ENCODE data around the gene GPR18.

Gene GPR18

GRCh38 chr13:99258210-99258860 is at the start of gene GPR18:
Gene GPR18, minus strand, starts transcription at chr13:99258379. Its CDS starts 2,507 bp downstream, at chr13:99255872.
- DNase-seq (ENCODE audit: low spot score), result no peak
- CTCF ChIA-PET, result no interaction called here
- no peak within 1 kb of the TSS for H3K27ac ChIP-seq
- POLR2A ChIA-PET (ENCODE audit: low non-redundant PET), result no interaction called here
- TF ChIP-seq CTCF (conservative IDR thresholded peaks at IDR 0.05; ENCODE audit: low read depth), result no peak

- no peak overlapping the region for H3K27ac ChIP-seq
- ChIA-PET POLR2A (ENCODE audit: low non-redundant PET) (no interaction called here), CTCF (interaction anchor here (0.6 kb wide), 1 partner anchor 8 kb away, joined by 4 read pairs; no protein-coding TSS in a partner anchor)
- peak; percentile 21 for DNase-seq (ENCODE audit: low spot score)
- TF ChIP-seq CTCF (conservative IDR thresholded peaks at IDR 0.05; ENCODE audit: low read depth), result no peak
Measured at GRCh38 chr13:99307648-99308339, 49.6 kb upstream of the GPR18 start.

- TF ChIP-seq CTCF (conservative IDR thresholded peaks at IDR 0.05; ENCODE audit: low read depth), result no peak
- DNase-seq (ENCODE audit: low spot score), result no peak
- ChIA-PET CTCF (no interaction called here), POLR2A (ENCODE audit: low non-redundant PET) (no interaction called here)
- H3K27ac ChIP-seq, result no peak within 1 kb of the TSS
Measured at GRCh38 chr13:99307247-99307646, 49.1 kb upstream of the GPR18 start, which contains the start of gene GPR183. Gene GPR183, minus strand, starts transcription at chr13:99307399. Its CDS starts 11,254 bp downstream, at chr13:99296145.

GRCh38 chr13:99305566-99305965 is 47.4 kb upstream of the GPR18 start:
- H3K27ac ChIP-seq, result no peak overlapping the region
- CTCF ChIA-PET, result no interaction called here
- POLR2A ChIA-PET (ENCODE audit: low non-redundant PET), result no interaction called here
- DNase-seq (ENCODE audit: low spot score), result no peak
- TF ChIP-seq CTCF (conservative IDR thresholded peaks at IDR 0.05; ENCODE audit: low read depth), result no peak

- CTCF ChIA-PET, result no interaction called here
- H3K27ac ChIP-seq, result no peak overlapping the region
- POLR2A ChIA-PET (ENCODE audit: low non-redundant PET), result no interaction called here
- no peak for DNase-seq (ENCODE audit: low spot score)
- TF ChIP-seq CTCF (conservative IDR thresholded peaks at IDR 0.05; ENCODE audit: low read depth), result no peak
Measured at GRCh38 chr13:99305158-99305557, 47.0 kb upstream of the GPR18 start.

- POLR2A ChIA-PET (ENCODE audit: low non-redundant PET), result no interaction called here
- CTCF ChIA-PET, result no interaction called here
- H3K27ac ChIP-seq, result no peak overlapping the region
- TF ChIP-seq CTCF (conservative IDR thresholded peaks at IDR 0.05; ENCODE audit: low read depth), result no peak
- DNase-seq (ENCODE audit: low spot score), result no peak
Measured at GRCh38 chr13:99304541-99304940, 46.4 kb upstream of the GPR18 start.
